ENCODE measurements around the gene TRIP12.
"Not testable (repeated sequence)": the region's sequence is repeated elsewhere in the genome, so short reads cannot be mapped to it uniquely, and the experiment has no call there.

The TRIP12 gene

DNA sequence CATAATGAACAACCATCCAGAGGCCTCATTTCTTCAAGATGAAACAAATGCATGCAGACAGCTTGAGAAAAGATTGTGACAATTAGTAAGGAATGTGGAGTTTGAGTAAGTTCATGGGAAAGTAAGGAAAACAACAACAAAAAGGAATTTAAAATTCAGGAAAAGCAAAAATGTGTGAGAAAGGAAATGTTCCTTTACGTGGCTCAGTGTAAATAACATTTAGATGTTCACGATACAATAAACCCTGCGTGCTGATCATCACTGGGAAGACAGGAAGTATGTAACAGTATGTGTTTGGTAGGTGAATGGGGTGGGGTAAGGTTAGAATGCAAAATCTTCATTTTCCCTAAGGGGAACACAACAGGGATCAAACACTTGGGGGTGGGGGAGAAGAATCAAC, 72.7 kb downstream of the TRIP12 start:
- H3K4me3 Mint-ChIP-seq: no peak overlapping the region
- peaks cover 7% of the 10 kb centered on the region for H3K4me1 Mint-ChIP-seq
- no peaks in the 10 kb centered on the region for H3K9me3 Mint-ChIP-seq
- TF ChIP-seq CTCF (IDR thresholded peaks at IDR 0.05; ENCODE audit: unreplicated experiment in 3 of 3): no peak
- no peaks in the 10 kb centered on the region for H3K27me3 Mint-ChIP-seq (ENCODE audit: low read depth)
- no peak overlapping the region for H3K27ac Mint-ChIP-seq
- H3K36me3 Mint-ChIP-seq (ENCODE audit: low read depth): peaks cover 58% of the 10 kb centered on the region

DNA sequence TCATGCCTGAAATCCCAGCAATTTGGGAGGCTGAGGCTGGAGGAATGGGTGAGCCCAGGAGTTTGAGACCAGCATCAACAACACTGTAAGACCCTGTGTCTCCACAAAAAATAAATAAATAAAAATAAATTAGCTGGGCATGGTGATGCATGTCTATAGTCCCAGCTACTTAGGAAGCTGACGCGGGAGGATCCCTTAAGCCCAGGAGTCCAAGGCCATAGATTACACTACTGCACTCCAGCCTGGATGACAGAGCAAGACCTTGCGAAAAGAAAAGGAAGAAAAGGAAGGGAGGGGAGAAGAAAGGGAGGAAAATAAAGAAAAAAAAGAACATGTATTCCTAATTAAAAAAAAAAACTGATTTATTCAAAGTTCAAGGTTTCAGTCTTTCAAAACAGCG, 78.2 kb downstream of the TRIP12 start:
- Mint-ChIP-seq H3K4me3 (no peak overlapping the region), H3K27me3 (ENCODE audit: low read depth) (no peaks in the 10 kb centered on the region), H3K27ac (peak overlapping the region in 1 of 3 experiments; percentile 37), H3K36me3 (ENCODE audit: low read depth) (peaks cover 52% of the 10 kb centered on the region), H3K4me1 (peaks cover 7% of the 10 kb centered on the region), H3K9me3 (no peaks in the 10 kb centered on the region)
- no peak for TF ChIP-seq CTCF (IDR thresholded peaks at IDR 0.05; ENCODE audit: unreplicated experiment in 3 of 3)

DNA sequence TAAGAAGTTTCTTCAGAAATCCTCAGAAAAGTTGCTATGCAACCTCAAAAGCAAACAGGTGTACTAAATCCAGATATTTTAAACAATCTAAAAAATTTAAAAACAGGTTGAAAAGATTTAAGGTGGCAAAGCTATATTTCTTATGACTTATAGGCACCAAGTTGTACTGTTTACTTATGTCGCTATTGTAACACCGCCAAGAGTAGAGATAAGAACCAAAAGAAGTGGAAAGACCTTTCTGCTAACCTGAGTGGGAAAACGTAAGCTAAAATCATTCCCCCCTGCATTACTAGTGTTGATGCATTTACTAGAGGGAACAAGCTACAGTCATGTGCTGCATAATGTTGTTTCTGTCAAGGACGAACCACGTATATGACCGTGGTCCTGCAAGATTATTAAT, 83.1 kb downstream of the TRIP12 start:
- Mint-ChIP-seq H3K4me1 (no peaks in the 10 kb centered on the region), H3K9me3 (no peaks in the 10 kb centered on the region), H3K4me3 (no peak overlapping the region), H3K36me3 (ENCODE audit: low read depth) (peaks cover 51% of the 10 kb centered on the region), H3K27me3 (ENCODE audit: low read depth) (no peaks in the 10 kb centered on the region), H3K27ac (no peak overlapping the region)
- no peak for TF ChIP-seq CTCF (IDR thresholded peaks at IDR 0.05; ENCODE audit: unreplicated experiment in 3 of 3)

DNA sequence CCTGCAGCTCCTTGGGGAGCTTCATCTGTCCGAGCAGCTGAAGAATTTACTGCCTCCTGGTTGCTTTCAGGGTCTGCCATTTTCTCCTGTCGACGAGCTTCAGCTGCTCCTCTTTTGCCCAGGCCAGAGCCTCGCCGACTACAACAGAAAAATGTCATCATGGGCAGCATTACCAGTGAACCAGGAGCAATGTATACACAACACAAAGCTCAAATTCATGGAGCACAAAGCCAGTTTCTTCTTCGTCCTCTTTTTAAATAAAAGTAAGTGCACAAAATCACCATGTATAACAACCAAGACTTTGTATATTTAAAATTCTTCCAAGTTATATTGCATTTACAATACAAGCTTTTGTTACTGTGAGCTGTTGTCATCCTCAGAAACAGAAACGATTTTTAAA, 85.0 kb downstream of the TRIP12 start:
- H3K36me3 Mint-ChIP-seq (ENCODE audit: low read depth): peaks cover 53% of the 10 kb centered on the region
- H3K4me1 Mint-ChIP-seq: no peaks in the 10 kb centered on the region
- H3K27ac Mint-ChIP-seq: peak overlapping the region in 1 of 3 experiments; percentile 32
- H3K4me3 Mint-ChIP-seq: no peak overlapping the region
- TF ChIP-seq CTCF (IDR thresholded peaks at IDR 0.05; ENCODE audit: unreplicated experiment in 3 of 3): no peak
- no peaks in the 10 kb centered on the region for H3K27me3 Mint-ChIP-seq (ENCODE audit: low read depth)
- no peaks in the 10 kb centered on the region for H3K9me3 Mint-ChIP-seq

GRCh38 chr2:229835596-229836283, 86.1 kb downstream of the TRIP12 start:
- Mint-ChIP-seq H3K4me3 (no peak overlapping the region), H3K9me3 (no peaks in the 10 kb centered on the region), H3K27me3 (ENCODE audit: low read depth) (no peaks in the 10 kb centered on the region), H3K36me3 (ENCODE audit: low read depth) (peaks cover 57% of the 10 kb centered on the region), H3K4me1 (no peaks in the 10 kb centered on the region), H3K27ac (no peak overlapping the region)
- no peak for TF ChIP-seq CTCF (IDR thresholded peaks at IDR 0.05; ENCODE audit: unreplicated experiment in 3 of 3)

DNA sequence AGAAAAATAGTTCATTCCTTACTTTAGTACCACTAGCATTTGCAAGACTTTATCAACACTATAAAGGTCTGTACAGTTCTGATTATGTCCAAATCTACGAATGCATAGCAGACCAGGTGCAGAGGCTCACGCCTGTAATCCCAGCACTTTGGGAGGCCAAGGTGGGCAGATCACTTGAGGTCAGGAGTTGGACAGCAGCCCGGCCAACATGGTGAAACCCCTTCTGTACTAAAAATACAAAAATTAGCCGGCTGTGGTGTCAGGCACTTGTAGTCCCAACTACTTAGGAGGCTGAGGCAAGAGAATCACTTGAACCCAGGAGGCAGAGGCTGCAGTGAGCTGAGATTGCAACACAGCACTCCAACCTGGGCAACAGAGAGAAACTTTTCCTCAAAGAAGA, 87.4 kb downstream of the TRIP12 start:
- peaks cover 48% of the 10 kb centered on the region for H3K36me3 Mint-ChIP-seq (ENCODE audit: low read depth)
- not testable (repeated sequence) for H3K9me3 Mint-ChIP-seq; H3K27me3 Mint-ChIP-seq (ENCODE audit: low read depth); H3K4me3 Mint-ChIP-seq; H3K27ac Mint-ChIP-seq; H3K4me1 Mint-ChIP-seq
